K562 (cell line): ENCODE results near the gene DEGS1.

Source experiments
- ETV5 ChIP-seq: sonication (generic); formaldehyde crosslinking; IDR thresholded peaks from 2 replicates; pipeline ENCODE4 v1.4.0; 2020; ENCODE audit warnings: low read depth, mild to moderate bottlenecking, missing genetic modification reagents
- POU5F1 ChIP-seq: fragments of 150-350 bp; IDR thresholded peaks from 2 replicates; pipeline ENCODE4 v1.6.1; 2014; ENCODE audit warnings: borderline replicate concordance, low read length, low read depth, mild to moderate bottlenecking; ENCODE audit not compliant: partially characterized antibody
- ZNF24 ChIP-seq: fragments of 450-650 bp; IDR thresholded peaks from 2 replicates; pipeline ENCODE4 v1.6.1; 2016
- ZNF764 ChIP-seq: fragments of 250-450 bp; sonication (Bioruptor Pico); IDR thresholded peaks from 2 replicates; pipeline ENCODE4 v1.4.0; 2020; ENCODE audit warnings: low read depth, mild to moderate bottlenecking, moderate library complexity
- TF ChIP-seq, protein P1 (sequence below), 3 experiments: IDR thresholded peaks in 2 of 3; conservative IDR thresholded peaks in 1 of 3; 2 replicates each; pipeline ENCODE4 v1.5.1; 2011 to 2012; ENCODE audit warnings: low read length in 3 of 3, mild to moderate bottlenecking in 3 of 3, control low read depth in 2 of 3, improper control_type of control experiment in 1 of 3, inconsistent platforms in 1 of 3, low read depth in 1 of 3, mixed read lengths in 1 of 3, moderate library complexity in 1 of 3; ENCODE audit not compliant: insufficient read depth in 2 of 3

DNA sequence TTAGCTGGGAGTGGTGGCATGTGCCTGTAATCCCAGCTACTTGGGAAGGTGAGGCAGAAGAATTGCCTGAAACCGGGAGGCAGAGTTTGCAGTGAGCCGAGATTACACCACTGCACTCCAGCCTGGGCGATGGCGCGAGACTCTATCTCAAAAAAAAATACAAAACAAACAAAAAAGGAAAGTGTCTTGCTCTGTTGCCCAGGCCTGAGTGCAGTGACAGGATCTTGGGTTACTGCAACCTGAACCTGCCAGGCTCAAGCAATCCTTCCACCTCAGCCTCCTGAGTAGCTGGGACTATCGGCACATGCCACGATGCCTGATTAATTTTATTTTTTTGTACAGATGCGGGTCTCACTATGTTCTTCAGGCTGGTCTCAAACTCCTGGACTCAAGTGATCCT is 33.3 kb downstream of the DEGS1 start:
- no peak for TF ChIP-seq ZNF24
- TF ChIP-seq ZNF764 = no peak
- TF ChIP-seq ETV5 (CRISPR knock-in tag) = no peak
- TF ChIP-seq, protein P1, sequence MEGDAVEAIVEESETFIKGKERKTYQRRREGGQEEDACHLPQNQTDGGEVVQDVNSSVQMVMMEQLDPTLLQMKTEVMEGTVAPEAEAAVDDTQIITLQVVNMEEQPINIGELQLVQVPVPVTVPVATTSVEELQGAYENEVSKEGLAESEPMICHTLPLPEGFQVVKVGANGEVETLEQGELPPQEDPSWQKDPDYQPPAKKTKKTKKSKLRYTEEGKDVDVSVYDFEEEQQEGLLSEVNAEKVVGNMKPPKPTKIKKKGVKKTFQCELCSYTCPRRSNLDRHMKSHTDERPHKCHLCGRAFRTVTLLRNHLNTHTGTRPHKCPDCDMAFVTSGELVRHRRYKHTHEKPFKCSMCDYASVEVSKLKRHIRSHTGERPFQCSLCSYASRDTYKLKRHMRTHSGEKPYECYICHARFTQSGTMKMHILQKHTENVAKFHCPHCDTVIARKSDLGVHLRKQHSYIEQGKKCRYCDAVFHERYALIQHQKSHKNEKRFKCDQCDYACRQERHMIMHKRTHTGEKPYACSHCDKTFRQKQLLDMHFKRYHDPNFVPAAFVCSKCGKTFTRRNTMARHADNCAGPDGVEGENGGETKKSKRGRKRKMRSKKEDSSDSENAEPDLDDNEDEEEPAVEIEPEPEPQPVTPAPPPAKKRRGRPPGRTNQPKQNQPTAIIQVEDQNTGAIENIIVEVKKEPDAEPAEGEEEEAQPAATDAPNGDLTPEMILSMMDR (IDR thresholded peaks at IDR 0.05 in 2 of 3, conservative IDR thresholded peaks at IDR 0.05 in 1 of 3; ENCODE audit: insufficient read depth in 2 of 3, low read depth in 1 of 3, low read length in 3 of 3) = no peak
- no peak for TF ChIP-seq POU5F1
